ENCODE results near the gene TLE5. TPM values are rescaled to one million over a fixed set of nuclear protein-coding genes. Genes with fewer than 3 reads are reported as not detected.

TLE5 gene
- total RNA-seq, 1 donor from 2014 or later: 258 TPM

DNA sequence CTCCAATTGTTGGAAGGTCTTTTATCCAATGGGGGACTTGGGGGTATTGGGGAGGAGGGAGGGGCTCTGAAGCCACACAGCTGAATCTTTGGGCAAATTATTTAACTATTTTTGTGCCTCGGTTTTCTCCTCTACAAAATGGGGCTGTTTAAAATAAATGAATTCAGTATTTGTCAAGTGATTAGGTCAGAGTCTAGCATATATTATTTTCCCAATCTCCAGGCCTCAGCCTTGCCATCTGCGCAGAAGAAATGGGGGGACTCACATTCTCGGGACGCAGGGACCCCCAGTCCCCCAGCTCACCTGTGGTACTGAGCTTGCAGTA is 1.5 kb downstream of the TLE5 start:
- no peaks in the 10 kb centered on the region for H3K9me3 Mint-ChIP-seq (ENCODE audit: unreplicated experiment)
- H3K27me3 Mint-ChIP-seq (ENCODE audit: unreplicated experiment): peaks cover 15% of the 10 kb centered on the region
- H3K4me1 Mint-ChIP-seq (ENCODE audit: low read depth, unreplicated experiment): peaks cover 6% of the 10 kb centered on the region
- TF ChIP-seq, protein P1, sequence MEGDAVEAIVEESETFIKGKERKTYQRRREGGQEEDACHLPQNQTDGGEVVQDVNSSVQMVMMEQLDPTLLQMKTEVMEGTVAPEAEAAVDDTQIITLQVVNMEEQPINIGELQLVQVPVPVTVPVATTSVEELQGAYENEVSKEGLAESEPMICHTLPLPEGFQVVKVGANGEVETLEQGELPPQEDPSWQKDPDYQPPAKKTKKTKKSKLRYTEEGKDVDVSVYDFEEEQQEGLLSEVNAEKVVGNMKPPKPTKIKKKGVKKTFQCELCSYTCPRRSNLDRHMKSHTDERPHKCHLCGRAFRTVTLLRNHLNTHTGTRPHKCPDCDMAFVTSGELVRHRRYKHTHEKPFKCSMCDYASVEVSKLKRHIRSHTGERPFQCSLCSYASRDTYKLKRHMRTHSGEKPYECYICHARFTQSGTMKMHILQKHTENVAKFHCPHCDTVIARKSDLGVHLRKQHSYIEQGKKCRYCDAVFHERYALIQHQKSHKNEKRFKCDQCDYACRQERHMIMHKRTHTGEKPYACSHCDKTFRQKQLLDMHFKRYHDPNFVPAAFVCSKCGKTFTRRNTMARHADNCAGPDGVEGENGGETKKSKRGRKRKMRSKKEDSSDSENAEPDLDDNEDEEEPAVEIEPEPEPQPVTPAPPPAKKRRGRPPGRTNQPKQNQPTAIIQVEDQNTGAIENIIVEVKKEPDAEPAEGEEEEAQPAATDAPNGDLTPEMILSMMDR (IDR thresholded peaks at IDR 0.05; ENCODE audit: partially characterized antibody, unreplicated experiment): no peak
- peak overlapping the region; percentile 53 for H3K4me3 Mint-ChIP-seq (ENCODE audit: unreplicated experiment)
- peak overlapping the region; percentile 3 for H3K27ac Mint-ChIP-seq (ENCODE audit: unreplicated experiment)
- H3K36me3 Mint-ChIP-seq (ENCODE audit: unreplicated experiment): no peaks in the 10 kb centered on the region
- no peak for DNase-seq

DNA sequence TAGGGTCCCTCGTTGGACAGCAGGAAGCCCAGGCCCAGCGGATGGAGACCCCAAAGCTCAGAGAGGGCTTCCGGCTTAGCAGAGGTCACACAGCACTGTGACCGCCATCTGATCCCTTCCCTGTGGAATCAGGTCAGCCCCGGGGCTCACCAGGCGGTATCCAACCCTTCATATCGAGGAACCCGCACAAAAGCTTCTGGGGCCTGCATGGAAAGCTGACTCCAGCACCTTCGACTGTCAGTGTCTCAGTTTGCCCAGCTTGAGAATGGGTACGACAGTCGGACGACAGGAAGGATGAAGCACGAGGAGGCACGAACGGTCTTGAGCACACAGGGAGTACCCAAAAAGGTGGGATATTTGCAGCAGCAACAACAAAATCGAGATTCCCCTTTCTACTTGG is 2.6 kb downstream of the TLE5 start:
- H3K27me3 Mint-ChIP-seq (ENCODE audit: unreplicated experiment): peaks cover 17% of the 10 kb centered on the region
- TF ChIP-seq, protein P1 (IDR thresholded peaks at IDR 0.05; ENCODE audit: partially characterized antibody, unreplicated experiment): no peak
- H3K4me3 Mint-ChIP-seq (ENCODE audit: unreplicated experiment): no peak overlapping the region
- H3K36me3 Mint-ChIP-seq (ENCODE audit: unreplicated experiment): peaks cover 4% of the 10 kb centered on the region
- peaks cover 6% of the 10 kb centered on the region for H3K4me1 Mint-ChIP-seq (ENCODE audit: low read depth, unreplicated experiment)
- H3K27ac Mint-ChIP-seq (ENCODE audit: unreplicated experiment): no peak overlapping the region
- H3K9me3 Mint-ChIP-seq (ENCODE audit: unreplicated experiment): no peaks in the 10 kb centered on the region
- no peak for DNase-seq

DNA sequence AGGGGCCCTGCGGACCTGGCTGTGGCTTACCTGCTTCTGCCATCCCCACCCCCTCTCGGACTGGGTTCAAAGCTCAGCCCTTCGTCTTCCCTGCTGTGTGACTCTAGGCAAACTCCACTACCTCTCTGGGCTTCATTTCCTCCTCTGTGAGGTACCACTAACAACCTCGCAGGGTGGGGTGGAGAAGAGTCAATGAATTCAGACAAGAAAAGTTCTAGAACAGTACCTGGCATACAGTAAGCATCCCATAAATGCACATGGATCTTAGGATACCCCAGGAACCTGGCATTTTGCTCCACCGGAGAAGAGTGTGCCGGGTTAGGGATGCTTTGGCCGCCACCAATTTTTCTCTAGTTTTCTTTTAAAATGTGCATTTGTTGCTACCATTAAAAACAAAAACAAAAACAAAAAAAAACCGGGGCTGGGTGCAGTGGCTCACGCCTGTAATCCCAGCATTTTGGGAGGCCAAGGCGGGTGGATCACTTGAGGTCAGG is 3.4 kb downstream of the TLE5 start:
- Mint-ChIP-seq H3K27ac (ENCODE audit: unreplicated experiment) (no peak overlapping the region), H3K27me3 (ENCODE audit: unreplicated experiment) (peaks cover 17% of the 10 kb centered on the region), H3K9me3 (ENCODE audit: unreplicated experiment) (no peaks in the 10 kb centered on the region), H3K4me3 (ENCODE audit: unreplicated experiment) (no peak overlapping the region), H3K4me1 (ENCODE audit: low read depth, unreplicated experiment) (peaks cover 9% of the 10 kb centered on the region), H3K36me3 (ENCODE audit: unreplicated experiment) (peaks cover 4% of the 10 kb centered on the region)
- DNase-seq: no peak
- TF ChIP-seq, protein P1 (IDR thresholded peaks at IDR 0.05; ENCODE audit: partially characterized antibody, unreplicated experiment): no peak

DNA sequence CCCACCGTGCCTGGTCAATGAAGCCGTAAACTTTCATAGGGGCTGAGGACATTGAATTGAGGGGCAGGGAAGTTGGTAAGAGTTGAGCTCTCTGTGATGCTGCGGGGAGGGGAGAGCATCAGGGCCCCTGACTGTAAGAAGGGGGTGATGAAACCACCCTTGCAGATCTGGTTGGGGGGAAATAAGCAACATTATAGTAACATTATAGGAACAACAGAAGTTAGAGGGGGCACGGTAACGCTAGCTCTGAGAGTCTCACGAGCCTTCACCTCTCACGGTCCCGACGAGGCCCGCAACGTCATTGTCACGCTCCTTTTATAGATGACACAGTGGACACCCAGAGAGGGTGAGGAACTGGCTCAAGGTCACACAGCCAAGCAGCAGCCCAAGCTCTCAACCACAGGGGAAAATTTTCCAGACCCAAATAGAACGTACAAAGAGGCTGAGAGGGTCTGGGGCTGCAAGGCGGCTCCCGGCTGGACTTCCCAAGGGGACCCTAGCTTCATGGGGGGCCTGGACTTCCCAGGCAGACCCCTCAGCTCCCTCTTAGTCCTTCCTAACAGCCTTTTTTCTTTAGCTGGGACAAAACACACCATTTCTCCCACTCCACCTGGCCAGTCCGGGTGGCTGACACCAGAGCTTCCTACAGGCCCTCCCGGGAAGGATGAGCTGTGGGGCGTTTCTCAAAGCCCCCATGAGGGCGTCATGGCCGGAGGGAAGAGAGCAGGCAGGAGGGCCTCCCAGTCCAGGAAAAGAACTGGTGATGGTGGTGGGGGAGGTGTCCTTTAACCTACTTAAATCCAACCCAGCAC is 4.1 kb downstream of the TLE5 start:
- peaks cover 17% of the 10 kb centered on the region for H3K27me3 Mint-ChIP-seq (ENCODE audit: unreplicated experiment)
- H3K36me3 Mint-ChIP-seq (ENCODE audit: unreplicated experiment): peaks cover 4% of the 10 kb centered on the region
- H3K27ac Mint-ChIP-seq (ENCODE audit: unreplicated experiment): peak overlapping the region; percentile 70
- DNase-seq: no peak
- H3K4me1 Mint-ChIP-seq (ENCODE audit: low read depth, unreplicated experiment): peaks cover 9% of the 10 kb centered on the region
- H3K9me3 Mint-ChIP-seq (ENCODE audit: unreplicated experiment): no peaks in the 10 kb centered on the region
- peak overlapping the region; percentile 57 for H3K4me3 Mint-ChIP-seq (ENCODE audit: unreplicated experiment)
- TF ChIP-seq, protein P1 (IDR thresholded peaks at IDR 0.05; ENCODE audit: partially characterized antibody, unreplicated experiment): no peak

DNA sequence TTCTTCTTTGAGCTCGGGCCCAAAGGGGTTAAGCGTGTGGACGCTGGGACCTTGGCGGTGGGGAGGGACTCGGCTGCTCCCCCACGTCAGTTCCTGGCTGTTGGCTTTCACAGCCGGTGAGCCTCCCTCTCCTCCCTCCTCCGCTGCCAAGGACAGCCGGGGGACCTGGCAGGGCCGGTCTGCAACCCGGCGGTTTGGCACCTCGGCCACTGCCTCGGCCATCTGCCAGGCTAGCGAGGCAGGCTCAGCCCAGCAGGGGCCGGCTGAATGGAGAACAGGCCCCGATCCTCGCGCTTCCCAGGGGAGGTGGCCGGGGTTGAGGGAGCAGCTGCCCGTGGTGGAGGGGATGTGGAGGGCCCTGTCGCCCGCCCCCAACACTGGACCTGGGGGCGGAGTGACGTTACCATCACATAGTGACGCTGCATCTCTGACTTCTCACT is 5.0 kb downstream of the TLE5 start:
- Mint-ChIP-seq H3K4me3 (ENCODE audit: unreplicated experiment) (no peak overlapping the region), H3K9me3 (ENCODE audit: unreplicated experiment) (no peaks in the 10 kb centered on the region), H3K4me1 (ENCODE audit: low read depth, unreplicated experiment) (peaks cover 9% of the 10 kb centered on the region), H3K27ac (ENCODE audit: unreplicated experiment) (no peak overlapping the region), H3K36me3 (ENCODE audit: unreplicated experiment) (peaks cover 4% of the 10 kb centered on the region), H3K27me3 (ENCODE audit: unreplicated experiment) (peaks cover 14% of the 10 kb centered on the region)
- DNase-seq: peak; percentile 85
- TF ChIP-seq, protein P1 (IDR thresholded peaks at IDR 0.05; ENCODE audit: partially characterized antibody, unreplicated experiment): no peak

Data from glutamatergic neuron (in vitro differentiated cells).